Mesenchymal stem cell (in vitro differentiated cells and primary cell): ENCODE measurements around the gene LRRC63.

Experiments
- DNase-seq: peaks from one replicate; pipeline ENCODE4 v3.0.0-alpha.2; 2013
- H2AFZ ChIP-seq: one replicate; pipeline ENCODE4 v1.6.1; 2013; ENCODE audit warnings: low read depth, mild to moderate bottlenecking, control low read depth, inconsistent platforms, low read length, moderate library complexity
- H2AK5ac ChIP-seq: 2 replicates; pipeline ENCODE4 v1.6.1; 2013; ENCODE audit warnings: low read length, moderate library complexity, mild to moderate bottlenecking, inconsistent platforms; ENCODE audit not compliant: severe bottlenecking
- H2BK120ac ChIP-seq: one replicate; pipeline ENCODE4 v1.6.1; 2013; ENCODE audit warnings: low read depth, mild to moderate bottlenecking, inconsistent platforms, low read length, moderate library complexity
- H2BK12ac ChIP-seq, 2 experiments: one replicate each; pipeline ENCODE4 v1.6.1; 2013; ENCODE audit warnings: inconsistent platforms in 2 of 2, low read length in 2 of 2, mild to moderate bottlenecking in 2 of 2, moderate library complexity in 2 of 2, control low read depth in 1 of 2
- H2BK15ac ChIP-seq: one replicate; pipeline ENCODE4 v1.6.1; 2013; ENCODE audit warnings: mild to moderate bottlenecking, low read depth, inconsistent platforms; ENCODE audit not compliant: poor library complexity, severe bottlenecking
- H2BK5ac ChIP-seq: 2 replicates; pipeline ENCODE4 v1.6.1; 2013; ENCODE audit warnings: low read depth, mild to moderate bottlenecking, low read length, control low read depth, inconsistent platforms; ENCODE audit not compliant: poor library complexity, severe bottlenecking
- H3K14ac ChIP-seq, 2 experiments: one replicate each; pipeline ENCODE4 v1.6.1; 2013; ENCODE audit warnings: inconsistent platforms in 2 of 2, low read length in 2 of 2, control low read depth in 1 of 2, mild to moderate bottlenecking in 1 of 2, moderate library complexity in 1 of 2
- H3K18ac ChIP-seq, 2 experiments: one replicate each; pipeline ENCODE4 v1.6.1; 2013; ENCODE audit warnings: inconsistent platforms in 2 of 2, low read length in 2 of 2, control low read depth in 1 of 2, low read depth in 1 of 2, mild to moderate bottlenecking in 1 of 2
- H3K23ac ChIP-seq, 2 experiments: one replicate each; pipeline ENCODE4 v1.6.1; 2013; ENCODE audit warnings: inconsistent platforms in 2 of 2, low read length in 2 of 2, mild to moderate bottlenecking in 2 of 2, moderate library complexity in 2 of 2, control low read depth in 1 of 2
- H3K27ac ChIP-seq: 2 replicates; pipeline ENCODE4 v1.5.1; 2013; ENCODE audit warnings: mild to moderate bottlenecking, moderate library complexity, low read length, control low read depth, inconsistent platforms; ENCODE audit not compliant: poor library complexity, severe bottlenecking
- H3K27me3 ChIP-seq, 2 experiments: 2 replicates each; pipeline versions ENCODE4 v1.6.1 to v1.7.0; 2013; ENCODE audit warnings: low read length in 2 of 2, mild to moderate bottlenecking in 2 of 2, moderate library complexity in 2 of 2, control low read depth in 1 of 2, inconsistent platforms in 1 of 2; ENCODE audit not compliant: control insufficient read depth in 1 of 2, insufficient read depth in 1 of 2
- H3K36me3 ChIP-seq, 2 experiments: 2 replicates each; pipeline versions ENCODE4 v1.6.1 to v1.7.0; 2013; ENCODE audit warnings: low read length in 2 of 2, control low read depth in 1 of 2, inconsistent platforms in 1 of 2, low read depth in 1 of 2, mild to moderate bottlenecking in 1 of 2; ENCODE audit not compliant: insufficient read depth in 2 of 2, control insufficient read depth in 1 of 2
- H3K4ac ChIP-seq, 2 experiments: one replicate each; pipeline ENCODE4 v1.6.1; 2013; ENCODE audit warnings: inconsistent platforms in 2 of 2, low read length in 2 of 2, mild to moderate bottlenecking in 2 of 2, moderate library complexity in 2 of 2, control low read depth in 1 of 2, low read depth in 1 of 2
- H3K4me1 ChIP-seq: 2 replicates; pipeline ENCODE4 v1.6.1; 2013; ENCODE audit warnings: low read depth, low read length, control low read depth; ENCODE audit not compliant: control insufficient read depth, insufficient read depth
- H3K4me2 ChIP-seq: 2 replicates; pipeline ENCODE4 v1.6.1; 2013; ENCODE audit warnings: low read length, mild to moderate bottlenecking, inconsistent platforms; ENCODE audit not compliant: poor library complexity, severe bottlenecking
- H3K4me3 ChIP-seq, 2 experiments: 2 replicates each; pipeline versions ENCODE4 v1.5.1 to v1.7.0; 2013; ENCODE audit warnings: low read length in 2 of 2, mild to moderate bottlenecking in 2 of 2, control low read depth in 1 of 2, low read depth in 1 of 2; ENCODE audit not compliant: insufficient read depth in 1 of 2
- H3K79me1 ChIP-seq: replicated peaks from 2 replicates; pipeline ENCODE4 v1.6.1; 2013; ENCODE audit warnings: mild to moderate bottlenecking, control low read depth, low read length, inconsistent platforms; ENCODE audit not compliant: poor library complexity, severe bottlenecking
- H3K9ac ChIP-seq: 2 replicates; pipeline ENCODE4 v1.7.0; 2013; ENCODE audit warnings: mild to moderate bottlenecking, low read length, moderate library complexity
- H3K9me3 ChIP-seq: 2 replicates; pipeline ENCODE4 v1.7.0; 2013; ENCODE audit warnings: mild to moderate bottlenecking, low read length; ENCODE audit not compliant: control insufficient read depth
- H4K8ac ChIP-seq: one replicate; pipeline ENCODE4 v1.6.1; 2013; ENCODE audit warnings: inconsistent platforms, mild to moderate bottlenecking, low read length, moderate library complexity
- H4K91ac ChIP-seq: one replicate; pipeline ENCODE4 v1.6.1; 2013; ENCODE audit warnings: mild to moderate bottlenecking, low read length, inconsistent platforms
- WGBS: methylation state at CpG from one replicate; pipeline ENCODE4 v1.1.7; 2013; ENCODE audit warnings: mixed read lengths; 5-methylcytosine and 5-hydroxymethylcytosine counted together

The LRRC63 gene

GRCh38 chr13:46168783-46169182, 42.9 kb upstream of the LRRC63 start:
- no peaks in the 10 kb centered on the region for H3K79me1 ChIP-seq
- WGBS = 83% methylated on average over 1 of the region's 1 CpG

GRCh38 chr13:46169758-46170157, 42.0 kb upstream of the LRRC63 start:
- no peak overlapping the region for H3K4me2 ChIP-seq
- H2BK15ac ChIP-seq = no peak overlapping the region
- no peak overlapping the region for H3K4ac ChIP-seq
- no peak overlapping the region for H3K18ac ChIP-seq
- WGBS = 88% methylated on average over 2 of the region's 2 CpGs
- no peak overlapping the region for H2BK120ac ChIP-seq
- no peak overlapping the region for H2BK5ac ChIP-seq
- H4K8ac ChIP-seq = no peak overlapping the region
- no peak overlapping the region for H3K14ac ChIP-seq
- no peaks in the 10 kb centered on the region for H3K27me3 ChIP-seq
- no peak overlapping the region for H2AK5ac ChIP-seq
- peak overlapping the region in 1 of 2 experiments; percentile 67 for H2BK12ac ChIP-seq
- H3K9me3 ChIP-seq = no peaks in the 10 kb centered on the region
- H3K79me1 ChIP-seq = no peaks in the 10 kb centered on the region
- no peaks in the 10 kb centered on the region for H3K36me3 ChIP-seq
- H4K91ac ChIP-seq = no peak overlapping the region
- H3K23ac ChIP-seq = no peak overlapping the region
- H3K27ac ChIP-seq = no peak overlapping the region
- H3K4me3 ChIP-seq = no peak overlapping the region
- H3K4me1 ChIP-seq = peaks cover 9% of the 10 kb centered on the region
- H3K9ac ChIP-seq = no peak overlapping the region
- DNase-seq = no peak
- H2AFZ ChIP-seq = no peak overlapping the region

More at GRCh38 chr13:46168783-46169182, 42.9 kb upstream of the LRRC63 start:
- no peak overlapping the region for H2AK5ac ChIP-seq
- no peaks in the 10 kb centered on the region for H3K27me3 ChIP-seq
- H2AFZ ChIP-seq = no peak overlapping the region
- no peaks in the 10 kb centered on the region for H3K36me3 ChIP-seq
- H4K8ac ChIP-seq = no peak overlapping the region
- no peaks in the 10 kb centered on the region for H3K9me3 ChIP-seq
- H3K9ac ChIP-seq = no peak overlapping the region
- no peak overlapping the region for H2BK15ac ChIP-seq
- H3K27ac ChIP-seq = no peak overlapping the region
- H2BK12ac ChIP-seq = no peak overlapping the region
- no peak overlapping the region for H3K14ac ChIP-seq
- no peak overlapping the region for H2BK120ac ChIP-seq
- no peak for DNase-seq
- no peak overlapping the region for H3K23ac ChIP-seq
- H4K91ac ChIP-seq = no peak overlapping the region
- H3K4ac ChIP-seq = no peak overlapping the region
- no peak overlapping the region for H3K4me3 ChIP-seq
- peaks cover 9% of the 10 kb centered on the region for H3K4me1 ChIP-seq
- no peak overlapping the region for H3K4me2 ChIP-seq
- H2BK5ac ChIP-seq = no peak overlapping the region
- H3K18ac ChIP-seq = no peak overlapping the region

GRCh38 chr13:46170268-46170667, 41.5 kb upstream of the LRRC63 start:
- H3K4me3 ChIP-seq = no peak overlapping the region
- H2BK5ac ChIP-seq = no peak overlapping the region

DNA sequence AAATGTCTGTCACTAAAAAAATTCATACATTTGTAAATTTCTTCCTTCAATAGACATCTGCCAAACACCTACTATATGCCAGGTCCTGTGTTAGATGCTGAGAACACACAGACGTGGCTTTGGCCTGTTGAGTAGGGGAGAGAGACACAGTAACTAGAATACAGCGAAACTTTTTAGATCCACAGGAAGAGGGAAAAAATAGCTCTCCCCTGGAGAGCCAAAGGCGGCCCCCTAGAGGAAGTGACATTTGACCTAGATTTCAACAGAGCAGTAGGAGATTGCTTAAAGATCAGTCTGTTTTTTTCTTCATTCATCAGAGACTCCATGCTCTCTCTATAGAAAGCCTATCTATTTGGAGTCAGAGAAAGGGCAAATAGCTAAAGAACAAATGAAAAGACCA, 41.0 kb upstream of the LRRC63 start:
- no peak overlapping the region for H2BK5ac ChIP-seq
- H3K4me3 ChIP-seq = no peak overlapping the region
- H3K9ac ChIP-seq = no peak overlapping the region
- H2AK5ac ChIP-seq = no peak overlapping the region
- no peak overlapping the region for H3K27ac ChIP-seq
- H2BK120ac ChIP-seq = no peak overlapping the region
- peaks cover 7% of the 10 kb centered on the region for H3K4me1 ChIP-seq
- no peak overlapping the region for H4K91ac ChIP-seq
- 25% methylated on average over 3 of the region's 3 CpGs for WGBS
- H3K4ac ChIP-seq = no peak overlapping the region
- peak; percentile 51 for DNase-seq
- H4K8ac ChIP-seq = no peak overlapping the region
- H3K23ac ChIP-seq = no peak overlapping the region
- H3K9me3 ChIP-seq = no peaks in the 10 kb centered on the region
- no peak overlapping the region for H2BK15ac ChIP-seq
- no peak overlapping the region for H2AFZ ChIP-seq
- no peak overlapping the region for H3K4me2 ChIP-seq
- H2BK12ac ChIP-seq = no peak overlapping the region
- no peaks in the 10 kb centered on the region for H3K27me3 ChIP-seq
- no peak overlapping the region for H3K14ac ChIP-seq
- H3K18ac ChIP-seq = peak overlapping the region in 1 of 2 experiments; percentile 73
- H3K36me3 ChIP-seq = no peaks in the 10 kb centered on the region
- no peaks in the 10 kb centered on the region for H3K79me1 ChIP-seq

More at GRCh38 chr13:46170268-46170667, 41.5 kb upstream of the LRRC63 start:
- no peak overlapping the region for H3K9ac ChIP-seq
- no peak overlapping the region for H3K4me2 ChIP-seq
- no peaks in the 10 kb centered on the region for H3K79me1 ChIP-seq
- no peak overlapping the region for H3K27ac ChIP-seq
- H3K23ac ChIP-seq = peak overlapping the region in 1 of 2 experiments; percentile 10
- H2AFZ ChIP-seq = no peak overlapping the region
- no peak for DNase-seq
- peak overlapping the region; percentile 46 to 73 for H3K18ac ChIP-seq
- H3K4ac ChIP-seq = peak overlapping the region; percentile 5 to 20
- H4K91ac ChIP-seq = no peak overlapping the region
- H2BK12ac ChIP-seq = peak overlapping the region; percentile 14 to 82
- H3K14ac ChIP-seq = peak overlapping the region in 1 of 2 experiments; percentile 13
- peak overlapping the region; percentile 41 for H4K8ac ChIP-seq
- no peak overlapping the region for H2BK120ac ChIP-seq
- no peak overlapping the region for H2AK5ac ChIP-seq
- H3K27me3 ChIP-seq = no peaks in the 10 kb centered on the region
- H2BK15ac ChIP-seq = peak overlapping the region; percentile 82
- H3K36me3 ChIP-seq = no peaks in the 10 kb centered on the region
- no peaks in the 10 kb centered on the region for H3K9me3 ChIP-seq
- peaks cover 7% of the 10 kb centered on the region for H3K4me1 ChIP-seq
- WGBS = 88% methylated on average over 7 of the region's 7 CpGs
